Keratinocyte (primary cell): ENCODE data around the gene FOXP3. TPM values are rescaled to one million over a fixed set of nuclear protein-coding genes. Genes with fewer than 3 reads are reported as not detected.

ENCODE experiments used
- DNase-seq: peaks from one replicate; pipeline ENCODE4 v3.0.0-alpha.2; 2011; ENCODE audit warnings: low read depth, missing footprints, low spot score
- FAIRE-seq: peaks from 2 replicates; lab custom pipeline; 2011; peaks lifted over from hg19 to GRCh38; lab: Jason Lieb, UNC
- H2AFZ ChIP-seq: 2 replicates; pipeline ENCODE4 v1.6.0; 2012; ENCODE audit warnings: low read length, control low read depth, inconsistent platforms; ENCODE audit not compliant: control insufficient read depth
- H3K27ac ChIP-seq: 2 replicates; pipeline ENCODE4 v1.5.1; 2011; ENCODE audit warnings: low read length; ENCODE audit not compliant: control insufficient read depth, insufficient read depth
- H3K27me3 ChIP-seq: 3 replicates; pipeline ENCODE4 v1.6.0; 2011; ENCODE audit warnings: low read length; ENCODE audit not compliant: control insufficient read depth, insufficient read depth; ENCODE audit errors: extremely low read depth
- H3K36me3 ChIP-seq, 2 experiments: 2 replicates in 1 of 2; 3 replicates in 1 of 2; pipeline ENCODE4 v1.5.1; 2011; ENCODE audit warnings: low read length in 2 of 2, mild to moderate bottlenecking in 1 of 2; ENCODE audit not compliant: control insufficient read depth in 2 of 2, insufficient read depth in 2 of 2; ENCODE audit errors: extremely low read depth in 1 of 2
- H3K4me1 ChIP-seq: 3 replicates; pipeline ENCODE4 v1.5.1; 2011; ENCODE audit warnings: low read length; ENCODE audit not compliant: control insufficient read depth, insufficient read depth; ENCODE audit errors: extremely low read depth
- H3K4me2 ChIP-seq: 3 replicates; pipeline ENCODE4 v1.6.0; 2011; ENCODE audit warnings: low read depth, low read length; ENCODE audit not compliant: control insufficient read depth, insufficient read depth; ENCODE audit errors: extremely low read depth
- H3K4me3 ChIP-seq, 3 experiments: fragments of 200-600 bp in 1 of 3; sonication (generic) in 1 of 3; 2 replicates in 2 of 3; 3 replicates in 1 of 3; pipeline ENCODE4 v1.5.1; 2011 to 2016; ENCODE audit warnings: low read length in 3 of 3, mild to moderate bottlenecking in 3 of 3, control low read depth in 2 of 3, inconsistent platforms in 1 of 3, low read depth in 1 of 3, mixed read lengths in 1 of 3, mixed run types in 1 of 3, moderate library complexity in 1 of 3; ENCODE audit not compliant: control insufficient read depth in 2 of 3, insufficient read depth in 2 of 3; ENCODE audit errors: extremely low read depth in 1 of 3
- H3K79me2 ChIP-seq: 2 replicates; pipeline ENCODE4 v1.6.0; 2012; ENCODE audit warnings: low read length; ENCODE audit not compliant: control insufficient read depth, insufficient read depth
- H3K9ac ChIP-seq: 3 replicates; pipeline ENCODE4 v1.6.0; 2011; ENCODE audit warnings: low read length; ENCODE audit not compliant: control insufficient read depth, insufficient read depth; ENCODE audit errors: extremely low read depth
- H3K9me1 ChIP-seq: 3 replicates; pipeline ENCODE4 v1.6.0; 2011; ENCODE audit warnings: low read length; ENCODE audit not compliant: control insufficient read depth, insufficient read depth; ENCODE audit errors: extremely low read depth
- H3K9me3 ChIP-seq: 2 replicates; pipeline ENCODE4 v1.5.1; 2012; ENCODE audit warnings: low read depth, low read length; ENCODE audit not compliant: control insufficient read depth
- H4K20me1 ChIP-seq: 3 replicates; pipeline ENCODE4 v1.6.0; 2011; ENCODE audit warnings: low read length; ENCODE audit not compliant: control insufficient read depth, insufficient read depth; ENCODE audit errors: extremely low read depth
- CTCF ChIP-seq, 3 experiments: IDR thresholded peaks in 1 of 3; conservative IDR thresholded peaks in 1 of 3; optimal IDR thresholded peaks in 1 of 3; 2 replicates in 2 of 3; 3 replicates in 1 of 3; pipeline versions ENCODE3 to v1.5.1; 2011; ENCODE audit warnings: low read length in 3 of 3, mild to moderate bottlenecking in 3 of 3, moderate library complexity in 2 of 3, control low read depth in 1 of 3, inconsistent platforms in 1 of 3; ENCODE audit not compliant: insufficient read depth in 2 of 3; ENCODE audit errors: extremely low read depth in 1 of 3
- EZH2 ChIP-seq: IDR thresholded peaks from one replicate; pipeline ENCODE4 v1.6.1; 2012; ENCODE audit warnings: inconsistent platforms, mild to moderate bottlenecking, low read length, moderate library complexity
- dilution Hi-C: fragments of 300-500 bp; cut with MboI; formaldehyde crosslinking; loops from one replicate; pipeline ENCODE4 v1.7.0; 2020; ENCODE audit warnings: low sequenced_read_pairs; ENCODE audit not compliant: extremely low pct_ligation_motif_present
- polyA plus RNA-seq, 5 experiments: library from polyadenylated mRNA; depleted of rRNA in 3 of 5; stranded (reverse) in 3 of 5; stranded (forward) in 1 of 5; unstranded in 1 of 5; fragments of >200 nt; gene quantifications; 1 replicate in 1 of 5; 2 replicates in 3 of 5; 3 replicates in 1 of 5; pipeline versions ENCODE4 v1.2.1 to v1.2.3, GENCODE V29; 2011 to 2012; ENCODE audit warnings: missing spikeins in 2 of 5, low read depth in 1 of 5, low replicate concordance in 1 of 5

FOXP3 gene
- polyA plus RNA-seq, 1 donor (not counting 4 experiments of a cell fraction or from before 2014, with no cell fraction given) = 0.05 TPM

GRCh38 chrX:49290215-49290614 is 25.7 kb upstream of the FOXP3 start:
- Histone ChIP-seq H3K27me3 (no peaks in the 10 kb centered on the region), H3K36me3 (no peaks in the 10 kb centered on the region), H3K9ac (no peak overlapping the region), H3K4me3 (no peak overlapping the region), H3K4me1 (no peaks in the 10 kb centered on the region), H3K9me3 (no peaks in the 10 kb centered on the region), H3K27ac (no peak overlapping the region), H2AFZ (no peak overlapping the region), H4K20me1 (no peaks in the 10 kb centered on the region), H3K4me2 (no peak overlapping the region), H3K79me2 (no peaks in the 10 kb centered on the region), H3K9me1 (no peaks in the 10 kb centered on the region)
- dilution Hi-C loops = no loop called here
- DNase-seq = no peak
- FAIRE-seq = no peak
- TF ChIP-seq EZH2 (no peak), CTCF (optimal IDR thresholded peaks at IDR 0.05 in 1 of 3, IDR thresholded peaks at IDR 0.05 in 1 of 3, conservative IDR thresholded peaks at IDR 0.05 in 1 of 3; ENCODE audit: extremely low read depth in 1 of 3, insufficient read depth in 2 of 3, low read length in 3 of 3) (no peak)

- Histone ChIP-seq H3K4me1 (no peaks in the 10 kb centered on the region), H3K4me2 (no peak overlapping the region), H3K4me3 (no peak overlapping the region), H3K9ac (no peak overlapping the region), H4K20me1 (no peaks in the 10 kb centered on the region), H3K27me3 (no peaks in the 10 kb centered on the region), H2AFZ (no peak overlapping the region), H3K27ac (no peak overlapping the region), H3K36me3 (no peaks in the 10 kb centered on the region), H3K9me1 (no peaks in the 10 kb centered on the region), H3K9me3 (no peaks in the 10 kb centered on the region), H3K79me2 (no peaks in the 10 kb centered on the region)
- dilution Hi-C loops = no loop called here
- no peak for TF ChIP-seq CTCF (optimal IDR thresholded peaks at IDR 0.05 in 1 of 3, IDR thresholded peaks at IDR 0.05 in 1 of 3, conservative IDR thresholded peaks at IDR 0.05 in 1 of 3; ENCODE audit: extremely low read depth in 1 of 3, insufficient read depth in 2 of 3, low read length in 3 of 3)
- TF ChIP-seq EZH2 = no peak
- DNase-seq (no peak), FAIRE-seq (no peak)
Measured at GRCh38 chrX:49287665-49288064, 23.2 kb upstream of the FOXP3 start.
